ENCODE measurements around the gene RIMKLB. TPM values are rescaled to one million over a fixed set of nuclear protein-coding genes. Genes with fewer than 3 reads are reported as not detected.

Gene RIMKLB
- total RNA-seq, 1 experiment from 2014 or later: 87.7 TPM

DNA sequence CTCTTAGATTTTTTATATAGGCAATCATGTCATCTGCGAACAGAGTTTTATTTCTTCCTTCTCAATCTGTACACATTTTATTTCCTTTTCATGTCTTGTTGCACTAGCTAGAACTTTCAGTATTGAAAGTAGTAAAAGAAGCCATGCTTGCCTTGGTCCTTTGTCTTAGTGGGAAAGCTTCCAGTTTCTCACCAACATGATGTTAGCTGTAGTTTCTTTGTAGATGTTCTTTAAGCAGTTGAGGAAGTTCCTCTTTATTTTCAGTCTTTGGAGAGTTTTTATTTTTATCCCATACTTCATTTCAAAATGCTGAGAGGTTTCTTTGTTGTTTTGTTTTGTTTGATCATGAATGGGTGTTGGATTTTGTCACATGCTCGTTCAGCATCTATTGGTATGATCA, 12.7 kb upstream of the RIMKLB start:
- Histone ChIP-seq H4K20me1 (ENCODE audit: control insufficient read depth, insufficient read depth, insufficient read length) (no peaks in the 10 kb centered on the region), H4K8ac (replicated peaks; ENCODE audit: insufficient read length, low read depth, low read length) (no peak overlapping the region), H3K79me1 (ENCODE audit: insufficient read depth, low read depth, low read length, poor library complexity, severe bottlenecking) (no peaks in the 10 kb centered on the region), H2AFZ (ENCODE audit: low read length) (no peak overlapping the region), H3K23ac (ENCODE audit: insufficient read length, low read depth, low read length) (no peak overlapping the region), H3K56ac (ENCODE audit: insufficient read length, low read depth, low read length) (no peak overlapping the region), H2BK15ac (ENCODE audit: low read depth, low read length) (no peak overlapping the region), H3K4me1 (ENCODE audit: insufficient read depth, low read length) (peaks cover 11% of the 10 kb centered on the region; the same call in 1 of the 2 replicates), H2AK5ac (ENCODE audit: insufficient read length, low read length) (no peak overlapping the region), H2BK5ac (ENCODE audit: insufficient read length, low read length) (no peak overlapping the region), H3K79me2 (ENCODE audit: insufficient read depth, low read length) (no peaks in the 10 kb centered on the region), H3K27ac (ENCODE audit: insufficient read length, low read depth, low read length) (no peak overlapping the region), H4K5ac (ENCODE audit: insufficient read length, low read depth, low read length) (no peak overlapping the region), H3K27me3 (ENCODE audit: insufficient read depth, low read length) (no peaks in the 10 kb centered on the region), H3K9ac (ENCODE audit: extremely low read depth, insufficient read length, low read length) (no peak overlapping the region), H2BK120ac (ENCODE audit: low read depth, low read length, poor library complexity, severe bottlenecking) (no peak overlapping the region), H3T11ph (ENCODE audit: low read length) (no peak overlapping the region), H3K18ac (ENCODE audit: insufficient read length, low read depth, low read length) (no peak overlapping the region), H3K4ac (ENCODE audit: low read depth, low read length) (no peak overlapping the region), H3K9me3 (ENCODE audit: control insufficient read depth, low read depth, low read length) (no peaks in the 10 kb centered on the region), H3K23me2 (ENCODE audit: insufficient read length, low read depth, low read length, poor library complexity, severe bottlenecking) (no peaks in the 10 kb centered on the region), H3K4me2 (ENCODE audit: insufficient read depth, insufficient read length, low read length) (no peak overlapping the region), H2BK12ac (ENCODE audit: insufficient read length, low read depth, low read length) (no peak overlapping the region), H2BK20ac (ENCODE audit: low read depth, low read length, poor library complexity, severe bottlenecking) (no peak overlapping the region), H3K14ac (ENCODE audit: insufficient read depth, low read length) (no peak overlapping the region), H4K91ac (ENCODE audit: insufficient read length, low read depth, low read length) (no peak overlapping the region)
- Mint-ChIP-seq H3K4me1 (peaks cover 27 to 29% of the 10 kb centered on the region in 2 experiments), H3K9me3 (peaks cover 6 to 9% of the 10 kb centered on the region in 2 experiments; a peak in 4 of 5 replicates), H3K4me3 (no peak overlapping the region), H3K27me3 (ENCODE audit: low read depth) (no peaks in the 10 kb centered on the region), H3K27ac (no peak overlapping the region; a peak in 1 of 7 replicates), H3K36me3 (ENCODE audit: insufficient read depth in 1 of 3, low read depth in 3 of 3) (peaks cover 4 to 11% (median 7%) of the 10 kb centered on the region in 3 experiments; a peak in 5 of 7 replicates)
- TF ChIP-seq, protein P1, sequence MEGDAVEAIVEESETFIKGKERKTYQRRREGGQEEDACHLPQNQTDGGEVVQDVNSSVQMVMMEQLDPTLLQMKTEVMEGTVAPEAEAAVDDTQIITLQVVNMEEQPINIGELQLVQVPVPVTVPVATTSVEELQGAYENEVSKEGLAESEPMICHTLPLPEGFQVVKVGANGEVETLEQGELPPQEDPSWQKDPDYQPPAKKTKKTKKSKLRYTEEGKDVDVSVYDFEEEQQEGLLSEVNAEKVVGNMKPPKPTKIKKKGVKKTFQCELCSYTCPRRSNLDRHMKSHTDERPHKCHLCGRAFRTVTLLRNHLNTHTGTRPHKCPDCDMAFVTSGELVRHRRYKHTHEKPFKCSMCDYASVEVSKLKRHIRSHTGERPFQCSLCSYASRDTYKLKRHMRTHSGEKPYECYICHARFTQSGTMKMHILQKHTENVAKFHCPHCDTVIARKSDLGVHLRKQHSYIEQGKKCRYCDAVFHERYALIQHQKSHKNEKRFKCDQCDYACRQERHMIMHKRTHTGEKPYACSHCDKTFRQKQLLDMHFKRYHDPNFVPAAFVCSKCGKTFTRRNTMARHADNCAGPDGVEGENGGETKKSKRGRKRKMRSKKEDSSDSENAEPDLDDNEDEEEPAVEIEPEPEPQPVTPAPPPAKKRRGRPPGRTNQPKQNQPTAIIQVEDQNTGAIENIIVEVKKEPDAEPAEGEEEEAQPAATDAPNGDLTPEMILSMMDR (conservative IDR thresholded peaks at IDR 0.05): no peak
- no peak for DNase-seq
- WGBS (ENCODE audit: extremely low coverage, insufficient read length, low lambda C conversion rate): no CpG with 5 or more reads among the region's 2 CpGs

Data from H9 (cell line).